CD4-positive, CD25-positive, alpha-beta regulatory T cell (primary cell): ENCODE results near the gene SRPRA. TPM values are rescaled to one million over a fixed set of nuclear protein-coding genes. Genes with fewer than 3 reads are reported as not detected.

Experiments
- ATAC-seq, 2 donors: fragments of 150-1000 bp; cut with Tn5 transposase; one replicate each; pipeline ENCODE4 v1.10.0; 2021; ENCODE audit warnings: low read depth in 2 of 2, moderate number of reproducible peaks in 2 of 2, moderate library complexity in 1 of 2
- DNase-seq, 3 donors: peaks; one replicate each; pipeline versions ENCODE4 v3.0.0 to v3.0.0-alpha.2; 2012 to 2022; ENCODE audit warnings: mixed read lengths in 1 of 3
- H3K27ac ChIP-seq: one replicate; pipeline ENCODE4 v1.7.0; 2013; ENCODE audit warnings: mild to moderate bottlenecking, low read length; ENCODE audit not compliant: insufficient read depth, poor library complexity, severe bottlenecking
- H3K27me3 ChIP-seq: one replicate; pipeline ENCODE4 v1.7.0; 2013; ENCODE audit warnings: low read length; ENCODE audit not compliant: control insufficient read depth, insufficient read depth
- H3K36me3 ChIP-seq: one replicate; pipeline ENCODE4 v1.7.0; 2013; ENCODE audit warnings: mild to moderate bottlenecking, low read length, moderate library complexity; ENCODE audit not compliant: control insufficient read depth, insufficient read depth
- H3K4me1 ChIP-seq: 2 replicates; pipeline ENCODE4 v1.7.0; 2013; ENCODE audit warnings: mild to moderate bottlenecking, low read length; ENCODE audit not compliant: insufficient read depth, control insufficient read depth, poor library complexity, severe bottlenecking
- H3K4me3 ChIP-seq: one replicate; pipeline ENCODE4 v1.7.0; 2013; ENCODE audit warnings: low read depth, mild to moderate bottlenecking, low read length, moderate library complexity
- H3K9me3 ChIP-seq, 2 experiments: 1 replicate in 1 of 2; 2 replicates in 1 of 2; pipeline ENCODE4 v1.7.0; 2013; ENCODE audit warnings: low read length in 2 of 2, mild to moderate bottlenecking in 1 of 2, moderate library complexity in 1 of 2; ENCODE audit not compliant: control insufficient read depth in 2 of 2
- H3K27ac Mint-ChIP-seq, 3 donors: one replicate each; pipeline ENCODE4 v1.8.0; 2020 to 2022; ENCODE audit warnings: mild to moderate bottlenecking in 3 of 3, mixed read lengths in 3 of 3, moderate library complexity in 2 of 3
- H3K27me3 Mint-ChIP-seq: one replicate; pipeline ENCODE4 v1.8.0; 2022; ENCODE audit warnings: mild to moderate bottlenecking, mixed read lengths
- H3K36me3 Mint-ChIP-seq: one replicate; pipeline ENCODE4 v1.8.0; 2020; ENCODE audit warnings: mixed read lengths
- H3K4me1 Mint-ChIP-seq, 4 donors: one replicate each; pipeline ENCODE4 v1.8.0; 2020 to 2022; ENCODE audit warnings: mixed read lengths in 4 of 4, mild to moderate bottlenecking in 1 of 4
- H3K4me3 Mint-ChIP-seq, 4 donors: one replicate each; pipeline ENCODE4 v1.8.0; 2020 to 2022; ENCODE audit warnings: mild to moderate bottlenecking in 4 of 4, mixed read lengths in 4 of 4, moderate library complexity in 3 of 4
- H3K9me3 Mint-ChIP-seq, 7 donors: one replicate each; pipeline ENCODE4 v1.8.0; 2020 to 2022; ENCODE audit warnings: mixed read lengths in 7 of 7, mild to moderate bottlenecking in 3 of 7, moderate library complexity in 2 of 7
- polyA plus RNA-seq, 4 donors: library from polyadenylated mRNA; unstranded; fragments of 300-500 nt; fragmentation: Illumina TruSeq; gene quantifications; one replicate each; pipeline ENCODE4 v1.2.3, GENCODE V29; 2021
- total RNA-seq: library from RNA; stranded (reverse); gene quantifications from one replicate; pipeline ENCODE4 v1.2.3, GENCODE V29; 2022

Gene SRPRA
- total RNA-seq (182 TPM), polyA plus RNA-seq (100 to 1,000 TPM in 2 of 4 donors, 10 to 100 TPM in 2; 91.1 to 108 (median 97.2) TPM)

GRCh38 chr11:126268708-126269579, at the start of gene SRPRA, which contains the start of gene FOXRED1:
SRPRA (minus strand) TSS chr11:126268895; CDS start chr11:126268804, 91 bp downstream.
FOXRED1 (plus strand) TSS chr11:126269154; CDS start chr11:126269207, 53 bp downstream.
- Histone ChIP-seq H3K9me3 (no peaks in the 10 kb centered on the region), H3K4me3 (peak within 1 kb of the TSS; percentile 98), H3K27ac (peak within 1 kb of the TSS; percentile 89), H3K36me3 (peaks cover 45% of the 10 kb centered on the region), H3K27me3 (no peaks in the 10 kb centered on the region), H3K4me1 (peaks cover 21% of the 10 kb centered on the region)
- H3K27me3 Mint-ChIP-seq, result no peaks in the 10 kb centered on the region
- H3K27ac Mint-ChIP-seq, result peak within 1 kb of the TSS; percentile 95 to 100 (median 99)
- H3K4me3 Mint-ChIP-seq, result peak within 1 kb of the TSS; percentile 93 to 100 (median 98)
- peak; percentile 99 for ATAC-seq
- H3K36me3 Mint-ChIP-seq, result peaks cover 37% of the 10 kb centered on the region
- peak; percentile 100 for DNase-seq
- H3K9me3 Mint-ChIP-seq, result no peaks in the 10 kb centered on the region
- H3K4me1 Mint-ChIP-seq, result peaks cover 6 to 50% (median 35%) of the 10 kb centered on the region in 4 donors

- Mint-ChIP-seq H3K36me3 (peaks cover 39% of the 10 kb centered on the region), H3K4me1 (peaks cover 26 to 46% (median 39%) of the 10 kb centered on the region in 4 donors)
- H3K4me1 ChIP-seq, result peaks cover 22% of the 10 kb centered on the region
Observed at GRCh38 chr11:126317756-126318573, 49.3 kb upstream of the SRPRA start.

GRCh38 chr11:126317432-126317755, 48.7 kb upstream of the SRPRA start:
- no peak overlapping the region for H3K4me3 ChIP-seq
- peaks cover 37% of the 10 kb centered on the region for H3K36me3 ChIP-seq
- H3K4me1 ChIP-seq, result peaks cover 22% of the 10 kb centered on the region
- peak overlapping the region in 2 of 3 donors; percentile 64 to 72 for H3K27ac Mint-ChIP-seq
- DNase-seq, result no peak
- H3K27me3 Mint-ChIP-seq, result no peaks in the 10 kb centered on the region
- peaks cover 26 to 46% (median 39%) of the 10 kb centered on the region in 4 donors for H3K4me1 Mint-ChIP-seq
- H3K9me3 ChIP-seq, result no peaks in the 10 kb centered on the region
- H3K27ac ChIP-seq, result no peak overlapping the region
- H3K4me3 Mint-ChIP-seq, result peak overlapping the region in 3 of 4 donors; percentile 39 to 79 (median 49)
- H3K9me3 Mint-ChIP-seq, result peaks cover 0 to 4% (median 2%) of the 10 kb centered on the region in 7 donors
- H3K36me3 Mint-ChIP-seq, result peaks cover 39% of the 10 kb centered on the region
- H3K27me3 ChIP-seq, result no peaks in the 10 kb centered on the region
- no peak for ATAC-seq

More at GRCh38 chr11:126317756-126318573, 49.3 kb upstream of the SRPRA start:
- H3K27me3 ChIP-seq, result no peaks in the 10 kb centered on the region
- H3K4me3 ChIP-seq, result no peak overlapping the region
- no peak overlapping the region for H3K27ac ChIP-seq
- H3K36me3 ChIP-seq, result peaks cover 32% of the 10 kb centered on the region
- DNase-seq, result peak in 2 of 3 donors; percentile 3 to 36
- no peaks in the 10 kb centered on the region for H3K9me3 ChIP-seq
- H3K27me3 Mint-ChIP-seq, result no peaks in the 10 kb centered on the region
- peaks cover 0 to 4% (median 2%) of the 10 kb centered on the region in 7 donors for H3K9me3 Mint-ChIP-seq
- peak overlapping the region in 3 of 4 donors; percentile 39 to 79 (median 49) for H3K4me3 Mint-ChIP-seq
- ATAC-seq, result peak; percentile 32 to 56
- H3K27ac Mint-ChIP-seq, result peak overlapping the region; percentile 64 to 83 (median 80)

GRCh38 chr11:126313826-126314225, 45.1 kb upstream of the SRPRA start:
- Mint-ChIP-seq H3K4me3 (no peak overlapping the region), H3K36me3 (peaks cover 42% of the 10 kb centered on the region), H3K4me1 (peaks cover 25 to 53% (median 38%) of the 10 kb centered on the region in 4 donors), H3K9me3 (peaks cover 0 to 4% (median 2%) of the 10 kb centered on the region in 7 donors), H3K27me3 (no peaks in the 10 kb centered on the region), H3K27ac (no peak overlapping the region)
- Histone ChIP-seq H3K4me3 (no peak overlapping the region), H3K9me3 (no peaks in the 10 kb centered on the region), H3K4me1 (peaks cover 15% of the 10 kb centered on the region), H3K27me3 (no peaks in the 10 kb centered on the region), H3K36me3 (peaks cover 34% of the 10 kb centered on the region), H3K27ac (no peak overlapping the region)
- DNase-seq, result no peak
- ATAC-seq, result no peak

- DNase-seq (no peak), ATAC-seq (no peak)
- no peaks in the 10 kb centered on the region for H3K27me3 Mint-ChIP-seq
- Histone ChIP-seq H3K27ac (no peak overlapping the region), H3K36me3 (peaks cover 41% of the 10 kb centered on the region), H3K27me3 (no peaks in the 10 kb centered on the region), H3K9me3 (no peaks in the 10 kb centered on the region), H3K4me1 (peaks cover 7% of the 10 kb centered on the region), H3K4me3 (no peak overlapping the region)
- H3K27ac Mint-ChIP-seq, result peak overlapping the region in 1 of 3 donors; percentile 35
- H3K4me1 Mint-ChIP-seq, result peaks cover 21 to 48% (median 35%) of the 10 kb centered on the region in 4 donors
- peaks cover 0 to 4% (median 2%) of the 10 kb centered on the region in 7 donors for H3K9me3 Mint-ChIP-seq
- peaks cover 47% of the 10 kb centered on the region for H3K36me3 Mint-ChIP-seq
- no peak overlapping the region for H3K4me3 Mint-ChIP-seq
Observed at GRCh38 chr11:126312961-126313360, 44.3 kb upstream of the SRPRA start.

GRCh38 chr11:126311401-126312291, 43.0 kb upstream of the SRPRA start:
- H3K27ac Mint-ChIP-seq, result peak overlapping the region in 1 of 3 donors; percentile 17
- H3K4me1 Mint-ChIP-seq, result peaks cover 11 to 47% (median 33%) of the 10 kb centered on the region in 4 donors
- H3K9me3 Mint-ChIP-seq, result peaks cover 0 to 4% (median 2%) of the 10 kb centered on the region in 7 donors
- Histone ChIP-seq H3K36me3 (peaks cover 45% of the 10 kb centered on the region), H3K27me3 (no peaks in the 10 kb centered on the region), H3K4me3 (no peak overlapping the region), H3K4me1 (peaks cover 4% of the 10 kb centered on the region), H3K9me3 (no peaks in the 10 kb centered on the region), H3K27ac (no peak overlapping the region)
- no peak overlapping the region for H3K4me3 Mint-ChIP-seq
- H3K36me3 Mint-ChIP-seq, result peaks cover 50% of the 10 kb centered on the region
- no peaks in the 10 kb centered on the region for H3K27me3 Mint-ChIP-seq
- no peak for DNase-seq
- ATAC-seq, result no peak

- Histone ChIP-seq H3K27ac (no peak overlapping the region), H3K9me3 (no peaks in the 10 kb centered on the region), H3K4me1 (peaks cover 4% of the 10 kb centered on the region), H3K27me3 (no peaks in the 10 kb centered on the region), H3K4me3 (no peak overlapping the region), H3K36me3 (peaks cover 47% of the 10 kb centered on the region)
- Mint-ChIP-seq H3K4me3 (peak overlapping the region in 1 of 4 donors; percentile 30), H3K4me1 (peaks cover 7 to 47% (median 31%) of the 10 kb centered on the region in 4 donors), H3K9me3 (peaks cover 0 to 3% (median 0%) of the 10 kb centered on the region in 7 donors), H3K27ac (peak overlapping the region in 1 of 3 donors; percentile 43), H3K36me3 (peaks cover 44% of the 10 kb centered on the region), H3K27me3 (no peaks in the 10 kb centered on the region)
- no peak for ATAC-seq
- DNase-seq, result no peak
Observed at GRCh38 chr11:126310992-126311310, 42.3 kb upstream of the SRPRA start.
